Heart right ventricle (tissue), 16 donors: ENCODE results near the gene NUDT3. TPM values are rescaled to one million over a fixed set of nuclear protein-coding genes. Genes with fewer than 3 reads are reported as not detected.

ENCODE experiments used
- ATAC-seq, 8 donors: fragments of 200-7000 bp; cut with Tn5 transposase; one replicate each; pipeline ENCODE4 v1.9.1; 2020; ENCODE audit warnings: mild to moderate bottlenecking in 8 of 8, moderate library complexity in 8 of 8, moderate number of reproducible peaks in 1 of 8
- DNase-seq, 2 donors: peaks; one replicate each; pipeline ENCODE4 v3.0.0-alpha.2; 2020
- H3K27ac ChIP-seq, 10 donors: fragments of 200-600 bp; sonication (generic) in 2 of 10; one replicate each; pipeline versions ENCODE4 v1.5.0 to v1.8.0; 2020 to 2022; ENCODE audit warnings: mild to moderate bottlenecking in 3 of 10
- H3K27me3 ChIP-seq, 7 donors: fragments of 200-600 bp; one replicate each; pipeline ENCODE4 v1.8.0; 2021 to 2022; ENCODE audit warnings: mild to moderate bottlenecking in 2 of 7
- H3K36me3 ChIP-seq, 9 donors: fragments of 200-600 bp; sonication (generic) in 1 of 9; one replicate each; pipeline versions ENCODE4 v1.5.0 to v1.8.0; 2020 to 2022; ENCODE audit warnings: mild to moderate bottlenecking in 2 of 9
- H3K4me1 ChIP-seq, 9 donors: fragments of 200-600 bp; sonication (generic) in 1 of 9; one replicate each; pipeline versions ENCODE4 v1.5.0 to v1.8.0; 2020 to 2022; ENCODE audit warnings: mild to moderate bottlenecking in 4 of 9
- H3K4me3 ChIP-seq, 10 donors: fragments of 200-600 bp; sonication (generic) in 2 of 10; one replicate each; pipeline versions ENCODE4 v1.5.0 to v1.8.0; 2020 to 2022; ENCODE audit warnings: mild to moderate bottlenecking in 7 of 10, moderate library complexity in 2 of 10
- H3K9me3 ChIP-seq, 11 donors: fragments of 200-600 bp in 10 of 11; sonication (generic) in 2 of 11; one replicate each; pipeline versions ENCODE4 v1.5.0 to v1.8.0; 2013 to 2022; ENCODE audit warnings: mild to moderate bottlenecking in 2 of 11, control low read depth in 1 of 11, moderate library complexity in 1 of 11
- WGBS, 2 donors: extraction: QIAGEN DNeasy Blood & Tissue Kit; methylation state at CpG; one replicate each; pipeline ENCODE4 v1.1.7; 2013; ENCODE audit warnings: inconsistent platforms in 1 of 2; 5-methylcytosine and 5-hydroxymethylcytosine counted together
- intact Hi-C, 10 donors: fragments of 100-400 bp; cut with DNase I; formaldehyde crosslinking; loops; one replicate each; pipeline versions ENCODE4 v1.11.1 to v1.14.2; 2022
- microRNA-seq, 2 donors: library from miRNA; unstranded; fragments of <30 nt; microRNA quantifications; one replicate each; pipeline ENCODE4 v1.2.0, GENCODE V29; 2021
- polyA plus RNA-seq, 2 donors: library from polyadenylated mRNA; stranded (reverse); fragments of 200-250 nt; gene quantifications; one replicate each; pipeline ENCODE4 v1.2.3, GENCODE V29; 2013
- total RNA-seq, 10 donors: library from RNA; stranded (reverse); fragmentation: NEBNext Ultra II Directional in 3 of 10; extraction: Animal tissue kit (Norgen Biotek cat#: 25700) in 3 of 10; gene quantifications; one replicate each; pipeline versions ENCODE4 v1.2.1 to v1.2.4, GENCODE V29; 2021 to 2023
- TF ChIP-seq, protein P1 (sequence below), 9 donors: fragments of 200-600 bp; sonication (generic) in 2 of 9; IDR thresholded peaks; one replicate each; pipeline versions ENCODE4 v1.5.0 to v1.8.0; 2021 to 2022; ENCODE audit warnings: antibody characterized with exemption in 9 of 9, mild to moderate bottlenecking in 5 of 9, moderate library complexity in 1 of 9
- donor health status: Arrhythmogenic right ventricular cardiomyopathy.
- donor health status: ischemic (EF 13 %, LVEDD 7.1; RV severe dilation, severe dysfunction).
- donor health status: healthy with polysubstance abuse.
- donor health status: DM: no; HTN: yes; CAD: no.
- donor health status: DM: no; HTN: no; CAD: no.
- donor health status: ischemic (EF 25% LVEDD 6.9; RV normal size, moderate dysfunction).
- donor health status: ischemic (EF 25% LVEDD 5.7; RV mildly dilated, moderate dysfunction).
- donor health status: healthy.
- donor health status: DM: yes; HTN: yes; CAD: no.
- donor health status: Ischemic cardiomyopathy.
- donor health status: ischemic (EF 35%, LVEDD 5.7; RV mildly dilated, moderate dysfunction).
- donor health status: nonischemic (EF 11% LVEDD 7.7; RV severe dilation, severe dysfunction).
- donor health status: DM: yes; HTN: yes; CAD: no.
- donor health status: PGD.
- donor health status: ischemic (EF 29% LVEDD 5.4; RV normal size, mild dysfunction).
- donor health status: nonischemic (EF 23%, LVEDD 6.1; RV moderate dilation, normal function).

The NUDT3 gene
- total and polyA plus RNA-seq, 12 donors = 9.3 to 67.1 (median 54.4) TPM

DNA sequence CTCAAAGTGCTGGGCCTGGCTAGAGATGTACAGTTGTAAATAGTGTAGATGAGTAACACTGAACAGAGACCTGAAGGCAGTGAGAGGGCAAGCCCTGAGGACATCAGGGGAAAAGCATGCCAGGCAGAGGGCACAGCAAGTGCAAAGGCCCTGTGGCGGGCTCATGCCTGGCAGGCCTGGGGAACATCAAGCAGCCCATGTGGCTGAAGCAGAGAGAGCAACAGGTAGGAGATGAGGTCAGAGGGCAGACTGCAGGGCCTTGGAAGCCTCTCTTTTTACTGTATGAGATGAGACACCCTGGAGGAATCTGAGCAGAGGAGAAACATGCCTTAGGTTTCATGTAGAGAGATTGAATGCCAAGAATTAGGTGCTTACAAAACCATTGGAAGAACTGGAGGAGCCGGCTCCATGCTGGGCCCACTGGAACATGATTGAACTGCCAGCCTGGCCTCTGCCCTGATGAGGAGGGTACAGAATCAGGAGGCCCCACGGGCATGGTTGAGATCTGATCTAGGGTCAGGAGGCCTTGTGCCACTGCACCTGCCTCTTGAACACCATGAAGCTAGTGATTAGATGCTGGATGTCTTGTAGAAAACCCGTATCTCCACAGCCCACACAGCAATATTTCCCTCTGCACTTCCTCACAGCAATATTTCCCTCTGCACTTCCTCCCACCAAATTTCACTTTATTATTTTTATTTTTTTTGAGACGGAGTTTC lies 161.7 kb downstream of the NUDT3 start:
- ATAC-seq (no peak), DNase-seq (no peak)
- no peak overlapping the region for H3K27ac ChIP-seq
- peaks cover 0 to 24% (median 2%) of the 10 kb centered on the region in 9 donors for H3K4me1 ChIP-seq
- H3K36me3 ChIP-seq = no peaks in the 10 kb centered on the region
- no peaks in the 10 kb centered on the region for H3K27me3 ChIP-seq
- intact Hi-C loops = loop anchor here in 1 of 10 donors (5.0 kb wide), 1 partner anchor 34 kb away; no protein-coding TSS in a partner anchor
- TF ChIP-seq, protein P1, sequence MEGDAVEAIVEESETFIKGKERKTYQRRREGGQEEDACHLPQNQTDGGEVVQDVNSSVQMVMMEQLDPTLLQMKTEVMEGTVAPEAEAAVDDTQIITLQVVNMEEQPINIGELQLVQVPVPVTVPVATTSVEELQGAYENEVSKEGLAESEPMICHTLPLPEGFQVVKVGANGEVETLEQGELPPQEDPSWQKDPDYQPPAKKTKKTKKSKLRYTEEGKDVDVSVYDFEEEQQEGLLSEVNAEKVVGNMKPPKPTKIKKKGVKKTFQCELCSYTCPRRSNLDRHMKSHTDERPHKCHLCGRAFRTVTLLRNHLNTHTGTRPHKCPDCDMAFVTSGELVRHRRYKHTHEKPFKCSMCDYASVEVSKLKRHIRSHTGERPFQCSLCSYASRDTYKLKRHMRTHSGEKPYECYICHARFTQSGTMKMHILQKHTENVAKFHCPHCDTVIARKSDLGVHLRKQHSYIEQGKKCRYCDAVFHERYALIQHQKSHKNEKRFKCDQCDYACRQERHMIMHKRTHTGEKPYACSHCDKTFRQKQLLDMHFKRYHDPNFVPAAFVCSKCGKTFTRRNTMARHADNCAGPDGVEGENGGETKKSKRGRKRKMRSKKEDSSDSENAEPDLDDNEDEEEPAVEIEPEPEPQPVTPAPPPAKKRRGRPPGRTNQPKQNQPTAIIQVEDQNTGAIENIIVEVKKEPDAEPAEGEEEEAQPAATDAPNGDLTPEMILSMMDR (IDR thresholded peaks at IDR 0.05) = no peak
- no peak overlapping the region for H3K4me3 ChIP-seq
- H3K9me3 ChIP-seq = no peaks in the 10 kb centered on the region
- 83 to 90% methylated on average over 5 of the region's 5 CpGs for WGBS, 2 donors

DNA sequence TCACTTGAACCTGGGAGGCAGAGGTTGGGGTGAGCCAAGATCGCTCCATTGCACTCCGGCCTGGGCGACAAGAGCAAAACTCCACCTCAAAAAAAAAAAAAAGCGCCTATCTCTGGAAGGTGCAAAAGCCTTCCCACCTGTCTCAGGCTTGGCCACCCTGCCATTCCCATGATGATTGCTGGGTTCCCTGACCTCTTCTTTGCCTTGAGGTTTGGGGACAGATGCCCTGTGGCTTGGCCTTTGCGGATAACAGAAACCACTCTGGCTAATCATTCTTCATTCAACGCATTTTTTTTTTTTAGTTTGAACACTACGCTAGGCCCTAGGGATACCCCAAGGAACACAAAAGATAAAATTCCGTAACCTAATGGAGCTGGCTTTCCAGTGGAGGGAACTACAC lies 162.6 kb downstream of the NUDT3 start:
- WGBS, 2 donors = 93 to 95% methylated on average over 8 of the region's 8 CpGs
- H3K4me1 ChIP-seq = peaks cover 0 to 20% (median 0%) of the 10 kb centered on the region in 9 donors
- ATAC-seq = no peak
- H3K27me3 ChIP-seq = no peaks in the 10 kb centered on the region
- no peak overlapping the region for H3K27ac ChIP-seq
- no peaks in the 10 kb centered on the region for H3K9me3 ChIP-seq
- no peak overlapping the region for H3K4me3 ChIP-seq
- intact Hi-C loops = loop anchor here in 1 of 10 donors (5.0 kb wide), 1 partner anchor 33 kb away; no protein-coding TSS in a partner anchor
- H3K36me3 ChIP-seq = no peaks in the 10 kb centered on the region
- TF ChIP-seq, protein P1 (IDR thresholded peaks at IDR 0.05) = no peak
- no peak for DNase-seq

Small RNA genes within 50 kb of the gene (microRNA-seq; reads per million reads assigned to microRNA genes)
- gene MIR6835 = 0 reads per million in 2 donors

Other genes with a start within 250 kb of the NUDT3 start
- gene GRM4, start 246.6 kb downstream of the NUDT3 start, total RNA-seq = not detected
- not detected for gene GRM4, start 246.6 kb downstream of the NUDT3 start, polyA plus RNA-seq
- gene HMGA1, start 155.8 kb downstream of the NUDT3 start, total RNA-seq = 10 to 100 TPM; 33.9 to 54.9 (median 41.3) TPM
- gene HMGA1, start 155.8 kb downstream of the NUDT3 start, polyA plus RNA-seq = 10 to 100 TPM; 14.2 to 41.0 TPM
- gene SMIM29, start 143.7 kb downstream of the NUDT3 start, total RNA-seq = 10 to 100 TPM; 16.0 to 29.1 (median 24.2) TPM
- 10 to 100 TPM; 51.5 to 78.2 TPM for gene SMIM29, start 143.7 kb downstream of the NUDT3 start, polyA plus RNA-seq
- gene RPS10, start 33.4 kb upstream of the NUDT3 start, total RNA-seq = 100 to 1,000 TPM; 551 to 913 (median 607) TPM
- 1,000 to 10,000 TPM; 1,305 to 2,567 TPM for gene RPS10, start 33.4 kb upstream of the NUDT3 start, polyA plus RNA-seq
- gene PACSIN1, start 73.4 kb upstream of the NUDT3 start, total RNA-seq = 10 to 100 TPM in 2 of 10 donors, 1 to 10 TPM in 8; 4.0 to 11.2 (median 6.3) TPM
- 1 to 10 TPM in 1 of 2 donors, under 1 TPM in 1; 0.77 to 5.8 TPM for gene PACSIN1, start 73.4 kb upstream of the NUDT3 start, polyA plus RNA-seq
- gene SPDEF, start 163.7 kb upstream of the NUDT3 start, total RNA-seq = under 1 TPM in 8 of 10 donors, not detected in 2; 0.15 to 0.60 (median 0.22) TPM
- under 1 TPM; 0.22 TPM for gene SPDEF, start 163.7 kb upstream of the NUDT3 start, polyA plus RNA-seq